ENCODE results near the gene RNF222. TPM values are rescaled to one million over a fixed set of nuclear protein-coding genes. Genes with fewer than 3 reads are reported as not detected.
"Not testable (repeated sequence)": the region's sequence is repeated elsewhere in the genome, so short reads cannot be mapped to it uniquely, and the experiment has no call there.

The RNF222 gene
- total RNA-seq, 2 experiments from 2014 or later: not detected

DNA sequence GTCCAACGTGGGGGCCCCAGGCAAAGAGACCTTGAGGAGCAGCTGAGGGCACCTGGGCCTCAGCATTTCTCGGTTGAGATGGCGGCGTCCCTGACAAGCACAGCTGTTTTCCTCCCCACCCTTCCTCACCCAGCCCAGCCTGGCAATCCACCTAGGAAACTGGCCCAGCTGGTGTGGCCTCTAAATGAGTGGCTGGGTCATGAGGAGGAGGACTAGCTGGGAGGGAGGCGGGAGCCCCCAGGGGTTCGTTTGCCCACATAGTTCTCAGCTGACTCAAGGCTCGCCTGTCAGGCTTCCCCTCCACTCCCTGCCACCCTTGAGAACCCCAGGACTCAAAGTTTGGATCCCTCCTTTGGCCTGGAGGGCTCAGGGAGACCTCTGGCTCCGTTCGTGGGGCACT is 5.9 kb downstream of the RNF222 start:
- peaks cover 10% of the 10 kb centered on the region for H3K4me1 Mint-ChIP-seq (ENCODE audit: low read depth)
- ChIA-PET POLR2A (interaction anchor here (0.9 kb wide), 1 partner anchor 15 kb away, joined by 5 read pairs; the partner anchor contains the start of gene KRABD2), CTCF (interaction anchor here (1.6 kb wide), 1 partner anchor 15 kb away, joined by 4 read pairs; the partner anchor contains the start of gene KRABD2)
- H3K27ac Mint-ChIP-seq: no peak overlapping the region
- no peaks in the 10 kb centered on the region for H3K9me3 Mint-ChIP-seq
- DNase-seq: no peak
- H3K36me3 Mint-ChIP-seq: no peaks in the 10 kb centered on the region
- no peak overlapping the region for H3K4me3 Mint-ChIP-seq
- intact Hi-C loops (cut with micrococcal nuclease): no loop called here
- H3K27me3 Mint-ChIP-seq: peaks cover 3% of the 10 kb centered on the region

DNA sequence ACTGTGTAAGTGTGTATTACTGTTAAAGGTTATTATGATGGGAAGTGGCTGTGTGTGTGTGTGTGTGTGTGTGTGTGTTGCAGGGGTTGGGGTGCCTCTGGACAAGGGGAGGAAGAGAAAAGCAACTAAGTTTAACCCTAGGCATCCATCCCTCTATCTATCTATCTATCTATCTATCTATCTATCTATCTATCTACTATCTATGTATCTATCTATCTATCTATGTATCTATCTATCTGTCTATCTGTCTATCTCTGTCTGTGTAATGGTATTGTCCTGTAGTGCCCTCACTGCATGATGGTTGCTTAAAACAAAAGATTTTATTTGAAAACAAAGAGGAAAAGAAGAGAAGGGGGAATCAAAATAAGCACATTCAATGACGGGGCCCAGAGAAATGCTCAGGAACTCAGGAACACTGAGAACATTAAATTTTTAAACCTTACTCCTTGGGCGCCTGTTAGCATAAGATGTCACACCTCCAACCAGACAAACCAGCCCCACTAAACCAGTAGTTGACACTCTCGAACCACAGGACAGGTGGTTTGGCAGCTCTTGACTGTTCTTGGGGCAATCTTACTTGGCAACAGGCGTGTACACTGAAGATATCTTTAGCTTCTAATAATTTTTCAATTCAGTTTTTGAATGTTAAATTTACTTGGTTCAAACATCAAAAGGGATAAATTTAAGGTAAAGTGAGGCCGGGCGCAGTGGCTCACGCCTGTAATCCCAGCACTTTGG is 9.5 kb downstream of the RNF222 start:
- CTCF ChIA-PET: interaction anchor here (1.4 kb wide), 1 partner anchor 358 kb away, joined by 6 read pairs; no protein-coding TSS in a partner anchor
- no peak for DNase-seq
- POLR2A ChIA-PET: no interaction called here
- Mint-ChIP-seq H3K4me3 (no peak overlapping the region), H3K4me1 (ENCODE audit: low read depth) (peaks cover 15% of the 10 kb centered on the region), H3K27ac (no peak overlapping the region), H3K27me3 (no peaks in the 10 kb centered on the region), H3K9me3 (no peaks in the 10 kb centered on the region), H3K36me3 (peaks cover under 1% of the 10 kb centered on the region)
- intact Hi-C loops (cut with micrococcal nuclease): loop anchor here (10.0 kb wide), 1 partner anchor 507 kb away; no protein-coding TSS in a partner anchor

DNA sequence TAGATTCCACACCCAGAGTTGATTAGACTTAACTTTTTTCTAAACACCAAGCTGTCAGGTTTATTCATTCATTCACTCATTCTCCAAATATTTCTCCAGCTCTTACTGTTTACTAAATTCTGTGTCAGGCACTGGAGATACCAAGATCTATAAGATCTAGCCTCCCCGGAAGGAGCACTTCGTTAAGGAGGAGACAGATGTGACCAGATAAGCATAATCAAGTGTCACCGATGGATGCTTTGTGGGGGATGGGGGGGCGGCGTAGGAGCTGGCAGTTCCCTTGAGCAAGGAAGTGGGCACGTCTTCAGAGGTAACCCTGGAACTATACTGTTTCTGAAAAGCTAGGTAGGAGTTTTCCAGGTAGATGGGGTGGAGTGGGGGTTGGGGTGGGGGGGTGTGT is 10.8 kb downstream of the RNF222 start:
- peaks cover 13% of the 10 kb centered on the region for H3K36me3 Mint-ChIP-seq
- intact Hi-C loops (cut with micrococcal nuclease): loop anchor here (10.0 kb wide), 1 partner anchor 508 kb away; no protein-coding TSS in a partner anchor
- H3K27ac Mint-ChIP-seq: no peak overlapping the region
- H3K9me3 Mint-ChIP-seq: no peaks in the 10 kb centered on the region
- H3K4me3 Mint-ChIP-seq: no peak overlapping the region
- no peaks in the 10 kb centered on the region for H3K27me3 Mint-ChIP-seq
- H3K4me1 Mint-ChIP-seq (ENCODE audit: low read depth): peaks cover 19% of the 10 kb centered on the region
- POLR2A ChIA-PET: no interaction called here
- CTCF ChIA-PET: interaction anchor here (0.9 to 1.4 kb wide), 4 partner anchors 10 to 399 kb away, joined by 5 to 6 read pairs (median 6); partner anchors contain the start of gene KRABD2
- DNase-seq: no peak

DNA sequence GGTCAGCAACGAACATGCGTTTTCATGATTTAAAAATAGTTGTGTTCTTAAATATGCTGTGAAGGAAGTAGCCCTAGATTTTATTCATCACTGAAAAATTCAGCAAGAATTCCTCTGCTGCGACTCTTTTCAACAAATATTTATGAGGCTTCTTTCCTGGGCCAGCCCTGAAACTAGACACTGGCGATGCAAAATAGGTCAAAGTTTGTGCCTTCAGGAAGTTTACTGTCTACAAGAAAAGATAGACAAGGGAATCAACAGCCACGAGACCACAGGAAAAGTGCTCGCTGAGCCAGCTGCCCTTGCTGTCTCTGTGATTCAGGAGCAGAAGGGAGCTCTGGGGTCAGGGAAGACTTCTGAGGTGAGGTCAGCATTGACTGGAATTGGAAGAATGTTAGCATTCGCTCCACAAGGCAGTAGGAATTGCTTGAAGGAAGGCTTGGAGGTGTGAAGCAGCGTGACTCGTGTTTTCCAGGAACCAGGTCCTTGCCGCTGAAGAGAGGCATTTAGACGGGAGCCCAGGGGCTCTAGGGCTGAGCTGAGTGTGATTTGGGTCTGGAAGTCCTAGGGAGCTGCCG is 12.7 kb downstream of the RNF222 start:
- intact Hi-C loops (cut with micrococcal nuclease): loop anchor here (10.0 kb wide), 1 partner anchor 510 kb away; no protein-coding TSS in a partner anchor
- H3K9me3 Mint-ChIP-seq: no peaks in the 10 kb centered on the region
- H3K4me3 Mint-ChIP-seq: peak overlapping the region; percentile 97
- ChIA-PET POLR2A (no interaction called here), CTCF (interaction anchor here (2.0 to 3.8 kb wide), 2 partner anchors 361 to 401 kb away, joined by 18 to 34 read pairs; no protein-coding TSS in a partner anchor)
- H3K27me3 Mint-ChIP-seq: no peaks in the 10 kb centered on the region
- no peak for DNase-seq
- H3K36me3 Mint-ChIP-seq: peaks cover 32% of the 10 kb centered on the region
- no peak overlapping the region for H3K27ac Mint-ChIP-seq
- peaks cover 36% of the 10 kb centered on the region for H3K4me1 Mint-ChIP-seq (ENCODE audit: low read depth)

DNA sequence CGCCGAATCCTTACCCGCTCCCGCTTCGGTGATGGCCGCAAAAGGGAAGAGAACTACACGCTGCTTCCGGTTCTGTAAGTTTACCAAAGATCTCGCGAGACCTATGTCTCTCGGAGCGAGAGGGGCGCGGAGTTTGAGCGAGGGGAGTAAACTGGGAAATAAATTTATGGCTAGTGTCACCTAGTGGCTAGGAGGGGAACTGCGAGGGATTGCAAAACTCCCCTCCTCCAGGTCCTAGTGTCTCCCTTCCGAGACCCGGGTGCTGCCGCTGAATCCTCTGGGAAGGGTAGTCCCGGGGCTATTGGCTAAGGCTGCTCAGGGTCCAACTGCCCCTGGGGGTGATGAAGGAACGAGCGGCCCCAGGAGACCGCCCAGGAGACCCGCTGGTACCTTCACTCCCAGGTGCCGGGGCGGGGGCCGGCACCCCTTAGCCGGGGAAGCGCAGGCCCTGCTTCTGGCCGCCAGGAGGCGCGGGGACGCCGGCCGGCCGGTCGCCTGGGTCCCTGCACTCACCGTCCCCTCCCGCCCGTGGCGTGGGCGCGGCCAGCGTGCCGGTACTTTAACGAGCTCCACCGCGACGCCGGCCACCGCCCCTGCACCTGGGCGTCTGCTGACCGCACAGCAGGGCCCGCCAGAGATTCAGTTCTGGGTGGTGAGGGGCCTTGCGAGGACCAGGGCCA is 14.3 kb downstream of the RNF222 start, which contains the start of gene RPL26:
RPL26 (minus strand) TSS at position 51 of the 680 bp plus-strand sequence. CDS start 883 bp downstream, outside the sequence.
- Mint-ChIP-seq H3K27me3 (no peaks in the 10 kb centered on the region), H3K36me3 (peaks cover 48% of the 10 kb centered on the region), H3K4me3 (peak within 1 kb of the TSS; percentile 97), H3K9me3 (no peaks in the 10 kb centered on the region), H3K27ac (peak within 1 kb of the TSS; percentile 99), H3K4me1 (ENCODE audit: low read depth) (peaks cover 51% of the 10 kb centered on the region)
- CTCF ChIA-PET: interaction anchor here (0.6 to 3.8 kb wide), 23 partner anchors 8 to 616 kb away, joined by 3 to 34 read pairs (median 4); partner anchors contain the start of genes MYH10 and NDEL1
- POLR2A ChIA-PET: interaction anchor here (0.6 to 1.3 kb wide), 7 partner anchors 11 to 362 kb away, joined by 3 to 6 read pairs (median 3); partner anchors contain the start of genes CTC1 and NDEL1
- intact Hi-C loops (cut with micrococcal nuclease): loop anchor here (1.0 to 10.0 kb wide), 5 partner anchors 52 to 512 kb away; partner anchors contain the start of genes MYH10 and NDEL1
- peak; percentile 97 for DNase-seq

DNA sequence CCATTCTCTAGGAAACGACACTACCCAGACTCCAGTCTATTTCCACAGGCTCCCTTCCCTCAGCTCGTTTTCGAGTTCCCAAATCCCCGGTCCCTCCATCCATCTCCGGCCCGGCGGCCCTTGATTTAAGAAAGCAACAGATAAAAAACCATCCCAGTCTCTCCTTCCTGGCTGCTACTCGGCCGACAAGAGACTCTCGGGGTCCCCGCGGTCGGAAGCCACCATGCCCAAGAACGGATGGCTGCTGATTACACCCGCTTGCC is 14.8 kb downstream of the RNF222 start:
- Mint-ChIP-seq H3K27me3 (no peaks in the 10 kb centered on the region), H3K9me3 (no peaks in the 10 kb centered on the region), H3K36me3 (peaks cover 53% of the 10 kb centered on the region), H3K4me1 (ENCODE audit: low read depth) (peaks cover 54% of the 10 kb centered on the region), H3K27ac (peak overlapping the region; percentile 99), H3K4me3 (peak overlapping the region; percentile 97)
- ChIA-PET CTCF (interaction anchor here (1.1 to 3.8 kb wide), 4 partner anchors 27 to 363 kb away, joined by 4 to 34 read pairs (median 5); no protein-coding TSS in a partner anchor), POLR2A (interaction anchor here (0.9 to 1.3 kb wide), 4 partner anchors 14 to 136 kb away, joined by 3 to 6 read pairs (median 4); partner anchors contain the start of genes CTC1 and NDEL1)
- intact Hi-C loops (cut with micrococcal nuclease): loop anchor here (1.0 to 10.0 kb wide), 5 partner anchors 52 to 512 kb away; partner anchors contain the start of genes MYH10 and NDEL1
- DNase-seq: no peak

DNA sequence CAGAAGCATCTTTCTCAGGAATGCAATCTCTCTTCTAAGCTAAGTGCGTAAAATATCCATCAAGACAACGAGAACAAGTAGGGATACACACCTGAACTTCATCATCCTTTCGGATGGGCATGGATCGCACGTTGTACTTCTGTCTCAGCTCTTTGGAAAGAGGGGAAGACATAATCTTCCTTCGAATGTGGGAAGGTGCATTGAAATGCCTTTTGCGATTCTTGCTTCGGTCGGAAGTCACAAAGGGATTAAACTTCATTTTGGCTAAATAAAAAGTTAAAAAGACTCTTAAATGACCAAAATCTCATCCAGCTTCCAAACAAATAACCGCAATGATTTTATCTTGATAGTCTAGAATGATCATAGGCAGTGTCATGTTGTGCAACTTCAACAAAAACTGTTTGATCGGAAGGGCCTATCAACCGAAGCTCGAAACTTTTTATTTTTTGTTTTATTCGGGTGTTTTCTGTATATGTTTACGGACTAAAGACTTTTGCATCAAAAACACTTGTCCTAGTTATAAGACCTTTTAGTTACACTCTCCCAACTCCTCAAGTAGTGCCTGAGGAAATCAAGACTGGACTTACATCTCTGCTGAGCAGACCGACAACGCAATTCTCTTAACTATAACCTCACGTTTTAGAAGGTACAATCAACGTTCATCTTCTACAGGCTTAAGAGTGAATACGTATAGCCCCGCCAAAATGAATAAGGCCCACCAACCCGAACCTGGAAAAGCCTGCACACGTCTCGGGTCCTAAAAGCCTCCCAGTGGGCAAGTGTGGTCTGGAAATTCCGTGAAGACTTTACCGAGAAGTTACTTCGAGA is 15.4 kb downstream of the RNF222 start:
- ChIA-PET CTCF (interaction anchor here (0.6 to 3.8 kb wide), 7 partner anchors 28 to 615 kb away, joined by 3 to 34 read pairs (median 4); no protein-coding TSS in a partner anchor), POLR2A (interaction anchor here (0.6 to 1.3 kb wide), 6 partner anchors 13 to 525 kb away, joined by 3 to 6 read pairs (median 3); partner anchors contain the start of genes CTC1, NAA38 and NDEL1)
- H3K27me3 Mint-ChIP-seq: no peaks in the 10 kb centered on the region
- intact Hi-C loops (cut with micrococcal nuclease): loop anchor here (2.0 to 10.0 kb wide), 2 partner anchors 495 to 513 kb away; no protein-coding TSS in a partner anchor
- peaks cover 57% of the 10 kb centered on the region for H3K36me3 Mint-ChIP-seq
- H3K4me1 Mint-ChIP-seq (ENCODE audit: low read depth): peaks cover 60% of the 10 kb centered on the region
- no peak for DNase-seq
- peak overlapping the region; percentile 97 for H3K4me3 Mint-ChIP-seq
- no peaks in the 10 kb centered on the region for H3K9me3 Mint-ChIP-seq
- peak overlapping the region; percentile 99 for H3K27ac Mint-ChIP-seq

DNA sequence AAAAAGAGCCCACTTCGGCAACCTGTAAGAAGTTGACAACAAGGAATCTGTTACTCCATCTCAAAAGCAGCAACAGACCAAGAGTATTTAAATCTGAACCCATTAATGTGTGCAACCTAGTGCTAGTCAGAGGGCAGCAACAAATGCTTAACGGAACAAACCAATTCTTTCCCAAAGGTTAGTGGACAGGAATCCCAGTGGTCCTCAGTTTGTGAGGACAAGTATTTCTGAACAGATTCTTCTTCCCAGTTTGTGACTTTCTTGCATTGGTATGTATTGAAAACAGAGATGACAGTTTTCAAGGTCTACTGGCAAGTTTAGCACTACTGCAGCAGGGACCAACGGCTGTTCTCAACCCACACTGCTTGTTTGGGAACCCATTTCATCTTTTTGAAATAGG is 17.6 kb downstream of the RNF222 start:
- CTCF ChIA-PET: no interaction called here
- H3K4me1 Mint-ChIP-seq (ENCODE audit: low read depth): peaks cover 69% of the 10 kb centered on the region
- H3K27ac Mint-ChIP-seq: peak overlapping the region; percentile 99
- H3K4me3 Mint-ChIP-seq: peak overlapping the region; percentile 97
- H3K36me3 Mint-ChIP-seq: peaks cover 63% of the 10 kb centered on the region
- H3K27me3 Mint-ChIP-seq: no peaks in the 10 kb centered on the region
- no peak for DNase-seq
- intact Hi-C loops (cut with micrococcal nuclease): loop anchor here (10.0 kb wide), 1 partner anchor 515 kb away; no protein-coding TSS in a partner anchor
- POLR2A ChIA-PET: no interaction called here
- no peaks in the 10 kb centered on the region for H3K9me3 Mint-ChIP-seq

DNA sequence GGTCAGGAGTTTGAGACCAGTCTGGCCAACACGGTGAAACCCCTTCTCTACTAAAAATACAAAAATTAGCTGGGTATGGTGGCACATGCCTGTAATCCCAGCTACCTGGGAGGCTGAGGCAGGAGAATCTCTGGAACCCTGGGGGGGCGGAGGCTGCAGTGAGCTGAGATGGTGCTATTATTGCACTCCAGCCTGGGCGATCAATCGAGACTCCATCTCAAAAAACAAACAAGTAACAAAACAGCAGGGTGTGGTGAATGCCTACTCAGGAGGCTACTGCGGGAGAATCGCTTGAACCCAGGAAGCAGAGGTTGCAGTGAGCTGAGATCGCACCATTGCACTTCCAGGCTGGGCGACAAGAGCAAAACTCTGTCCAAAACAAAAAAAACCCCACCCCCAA is 19.5 kb downstream of the RNF222 start:
- H3K4me3 Mint-ChIP-seq; DNase-seq; H3K27me3 Mint-ChIP-seq; intact Hi-C loops (cut with micrococcal nuclease); H3K9me3 Mint-ChIP-seq; CTCF ChIA-PET: not testable (repeated sequence)
- peaks cover 63% of the 10 kb centered on the region for H3K36me3 Mint-ChIP-seq
- POLR2A ChIA-PET: interaction anchor here (1.2 to 1.6 kb wide), 2 partner anchors 130 to 168 kb away, joined by 3 to 5 read pairs; partner anchors contain the start of genes AURKB, CTC1 and PFAS
- H3K4me1 Mint-ChIP-seq (ENCODE audit: low read depth): peaks cover 60% of the 10 kb centered on the region
- peak overlapping the region; percentile 42 for H3K27ac Mint-ChIP-seq

DNA sequence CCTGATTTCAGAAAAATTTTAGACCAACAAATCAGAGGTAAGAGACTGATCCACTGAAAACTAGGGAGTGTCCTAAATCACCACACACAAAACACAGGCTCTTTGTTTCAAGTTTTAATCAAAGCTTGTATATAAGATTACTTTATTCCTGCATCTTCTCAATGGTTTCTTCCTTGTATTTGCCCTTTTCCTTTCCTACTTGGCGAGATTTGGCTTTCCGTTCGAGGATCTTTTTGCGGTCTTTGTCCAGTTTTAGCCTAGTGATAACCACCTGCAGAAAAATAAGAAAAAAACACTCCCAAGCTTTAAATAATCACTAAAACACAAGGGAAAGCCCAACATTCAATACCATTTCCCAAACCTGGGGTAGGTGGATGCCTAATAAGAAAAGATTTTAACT is 20.2 kb downstream of the RNF222 start:
- no peak for DNase-seq
- CTCF ChIA-PET: interaction anchor here (0.8 to 2.2 kb wide), 9 partner anchors 9 to 369 kb away, joined by 3 to 10 read pairs (median 4); partner anchors contain the start of genes RANGRF and SLC25A35
- peaks cover 57% of the 10 kb centered on the region for H3K4me1 Mint-ChIP-seq (ENCODE audit: low read depth)
- no peaks in the 10 kb centered on the region for H3K9me3 Mint-ChIP-seq
- POLR2A ChIA-PET: interaction anchor here (0.7 to 1.6 kb wide), 6 partner anchors 82 to 253 kb away, joined by 3 to 5 read pairs (median 3); partner anchors contain the start of genes AURKB, CTC1, MYH10 and PFAS
- peak overlapping the region; percentile 77 for H3K27ac Mint-ChIP-seq
- peaks cover 57% of the 10 kb centered on the region for H3K36me3 Mint-ChIP-seq
- intact Hi-C loops (cut with micrococcal nuclease): no loop called here
- H3K27me3 Mint-ChIP-seq: no peaks in the 10 kb centered on the region
- H3K4me3 Mint-ChIP-seq: peak overlapping the region; percentile 26

Measured in activated CD4-positive, alpha-beta memory T cell treated with anti-CD3 and anti-CD28 coated beads for 36 hours (primary cell).